B cell (primary cell): ENCODE measurements around the gene TTC27. TPM values are rescaled to one million over a fixed set of nuclear protein-coding genes. Genes with fewer than 3 reads are reported as not detected.

ENCODE experiments used
- ATAC-seq: fragments of 200-7000 bp; cut with Tn5 transposase; one replicate; pipeline ENCODE4 v1.10.0; 2021; ENCODE audit warnings: low read depth, mild to moderate bottlenecking, moderate number of reproducible peaks, moderate library complexity
- CTCF ChIA-PET: fragments of 350-600 bp; sonication (Branson Sonifier 250); formaldehyde crosslinking; loops from one replicate; lab custom pipeline; 2021; ENCODE audit warnings: antibody characterized with exemption, inconsistent platforms; lab: Charles Lee
- POLR2A ChIA-PET: fragments of 350-600 bp; sonication (Branson Sonifier 250); formaldehyde crosslinking; loops from one replicate; lab custom pipeline; 2021; ENCODE audit warnings: antibody characterized with exemption; lab: Charles Lee
- DNase-seq: peaks from one replicate; pipeline ENCODE4 v3.0.0; 2013
- H2AFZ ChIP-seq: 2 replicates; pipeline ENCODE4 v1.6.1; 2012; ENCODE audit warnings: mild to moderate bottlenecking, low read depth, low read length; ENCODE audit not compliant: insufficient read depth, poor library complexity, severe bottlenecking
- H3K27ac ChIP-seq, 2 donors: 1 replicate in 1 of 2; 2 replicates in 1 of 2; pipeline ENCODE4 v1.5.1; 2012 to 2013; ENCODE audit warnings: low read length in 2 of 2, mild to moderate bottlenecking in 2 of 2, moderate library complexity in 1 of 2
- H3K27me3 ChIP-seq, 4 experiments: fragments of 200-600 bp in 1 of 4; sonication (generic) in 1 of 4; replicated peaks in 1 of 4; 1 replicate in 2 of 4; 2 replicates in 2 of 4; pipeline versions ENCODE4 v1.6.1 to v1.7.0; 2013 to 2016; ENCODE audit warnings: low read length in 3 of 4, mild to moderate bottlenecking in 2 of 4, mixed read lengths in 1 of 4, moderate library complexity in 1 of 4; ENCODE audit not compliant: insufficient read depth in 4 of 4, control insufficient read depth in 3 of 4; ENCODE audit errors: control extremely low read depth in 1 of 4
- H3K36me3 ChIP-seq, 2 experiments: replicated peaks in 1 of 2; 1 replicate in 1 of 2; 2 replicates in 1 of 2; pipeline versions ENCODE4 v1.6.1 to v1.7.1; 2013; ENCODE audit warnings: low read length in 1 of 2; ENCODE audit not compliant: insufficient read depth in 2 of 2, control insufficient read depth in 1 of 2; ENCODE audit errors: control extremely low read depth in 1 of 2, extremely low read depth in 1 of 2
- H3K4me1 ChIP-seq, 2 donors: fragments of 200-600 bp in 1 of 2; sonication (generic) in 1 of 2; 1 replicate in 1 of 2; 2 replicates in 1 of 2; pipeline versions ENCODE4 v1.5.1 to v1.6.1; 2013 to 2017; ENCODE audit warnings: low read length in 2 of 2; ENCODE audit not compliant: control insufficient read depth in 2 of 2, insufficient read depth in 2 of 2
- H3K4me2 ChIP-seq: replicated peaks from 2 replicates; pipeline ENCODE3; 2012; ENCODE audit warnings: mild to moderate bottlenecking, low read depth, low read length; ENCODE audit not compliant: poor library complexity, severe bottlenecking
- H3K4me3 ChIP-seq, 5 experiments: fragments of 200-600 bp in 1 of 5; sonication (generic) in 1 of 5; 1 replicate in 3 of 5; 2 replicates in 2 of 5; pipeline versions ENCODE4 v1.5.1 to v1.7.0; 2011 to 2016; ENCODE audit warnings: low read length in 4 of 5, mild to moderate bottlenecking in 4 of 5, low read depth in 2 of 5, control low read depth in 1 of 5, moderate library complexity in 1 of 5; ENCODE audit not compliant: insufficient read depth in 1 of 5; ENCODE audit errors: control extremely low read depth in 1 of 5, extremely low read depth in 1 of 5
- H3K79me2 ChIP-seq: fragments of 200-600 bp; sonication (generic); one replicate; pipeline ENCODE4 v1.6.0; 2016; ENCODE audit warnings: low read length; ENCODE audit not compliant: control insufficient read depth, insufficient read depth
- H3K9ac ChIP-seq: fragments of 200-600 bp; sonication (generic); 2 replicates; pipeline ENCODE4 v1.6.1; 2017; ENCODE audit warnings: mild to moderate bottlenecking, low read length, moderate library complexity
- H3K9me3 ChIP-seq, 3 donors: one replicate each; pipeline versions ENCODE4 v1.6.1 to v1.7.1; 2013; ENCODE audit warnings: low read length in 2 of 3; ENCODE audit not compliant: control insufficient read depth in 2 of 3, insufficient read depth in 1 of 3; ENCODE audit errors: control extremely low read depth in 1 of 3
- H4K20me1 ChIP-seq: 2 replicates; pipeline ENCODE4 v1.6.0; 2012; ENCODE audit warnings: mild to moderate bottlenecking, low read length; ENCODE audit not compliant: insufficient read depth, control insufficient read depth, poor library complexity, severe bottlenecking
- H3K27ac Mint-ChIP-seq: one replicate; pipeline ENCODE4 v1.8.0; 2021; ENCODE audit warnings: mixed read lengths
- H3K27me3 Mint-ChIP-seq: one replicate; pipeline ENCODE4 v1.8.0; 2021; ENCODE audit warnings: mixed read lengths
- H3K4me1 Mint-ChIP-seq: one replicate; pipeline ENCODE4 v1.8.0; 2021; ENCODE audit warnings: mixed read lengths
- H3K4me3 Mint-ChIP-seq: one replicate; pipeline ENCODE4 v1.8.0; 2021; ENCODE audit warnings: mixed read lengths
- H3K9me3 Mint-ChIP-seq: one replicate; pipeline ENCODE4 v1.8.0; 2022; ENCODE audit warnings: mixed read lengths; ENCODE audit not compliant: insufficient read depth
- CTCF ChIP-seq: fragments of 200-600 bp; IDR thresholded peaks from one replicate; pipeline ENCODE4 v1.8.0; 2022; ENCODE audit warnings: antibody characterized with exemption, mild to moderate bottlenecking
- EZH2 ChIP-seq: IDR thresholded peaks from 2 replicates; pipeline ENCODE4 v1.6.1; 2012; ENCODE audit warnings: borderline replicate concordance, low read depth, mild to moderate bottlenecking, moderate library complexity, low read length; ENCODE audit not compliant: insufficient read depth, poor library complexity, severe bottlenecking
- WGBS: methylation state at CpG from one replicate; pipeline ENCODE4 v1.1.5; 2013; ENCODE audit warnings: missing lambda C conversion rate; ENCODE audit not compliant: insufficient coverage; 5-methylcytosine and 5-hydroxymethylcytosine counted together
- intact Hi-C: fragments of 100-400 bp; cut with micrococcal nuclease; formaldehyde crosslinking; loops from one replicate; pipeline ENCODE4 v1.10.0; 2022
- polyA plus RNA-seq: library from polyadenylated mRNA; depleted of rRNA; stranded (reverse); fragments of >200 nt; gene quantifications from 2 replicates; pipeline ENCODE4 v1.2.3, GENCODE V29; 2012
- total RNA-seq, 2 donors: library from RNA; stranded (reverse); fragments of 120-200 nt in 1 of 2; gene quantifications; 1 replicate in 1 of 2; 2 replicates in 1 of 2; pipeline versions ENCODE4 v1.2.3 to v1.2.4, GENCODE V29; 2013 to 2022

The TTC27 gene
- total and polyA plus RNA-seq, 2 donors (not counting 1 experiment from before 2014, with no cell fraction given): 22.7 to 28.5 TPM

- intact Hi-C loops: no loop called here
- Histone ChIP-seq H3K79me2 (no peaks in the 10 kb centered on the region), H3K4me1 (no peaks in the 10 kb centered on the region), H3K9ac (no peak overlapping the region), H2AFZ (no peak overlapping the region), H3K27me3 (no peaks in the 10 kb centered on the region), H3K36me3 (peaks cover 15 to 42% of the 10 kb centered on the region in 2 experiments), H3K27ac (no peak overlapping the region), H3K9me3 (no peaks in the 10 kb centered on the region), H3K4me2 (no peak overlapping the region), H4K20me1 (no peaks in the 10 kb centered on the region), H3K4me3 (no peak overlapping the region)
- H3K27me3 Mint-ChIP-seq: no peaks in the 10 kb centered on the region
- no peaks in the 10 kb centered on the region for H3K9me3 Mint-ChIP-seq
- TF ChIP-seq EZH2 (no peak), CTCF (no peak)
- ChIA-PET POLR2A (no interaction called here), CTCF (interaction anchor here (0.6 kb wide), 1 partner anchor 529 kb away, joined by 3 read pairs; no protein-coding TSS in a partner anchor)
- H3K27ac Mint-ChIP-seq: no peak overlapping the region
- no peaks in the 10 kb centered on the region for H3K4me1 Mint-ChIP-seq
- DNase-seq: no peak
- no peak overlapping the region for H3K4me3 Mint-ChIP-seq
- ATAC-seq: no peak
- WGBS: no CpG with 5 or more reads among the region's 2 CpGs
Measured at GRCh38 chr2:32611366-32611765, 16.5 kb upstream of the TTC27 start.

DNA sequence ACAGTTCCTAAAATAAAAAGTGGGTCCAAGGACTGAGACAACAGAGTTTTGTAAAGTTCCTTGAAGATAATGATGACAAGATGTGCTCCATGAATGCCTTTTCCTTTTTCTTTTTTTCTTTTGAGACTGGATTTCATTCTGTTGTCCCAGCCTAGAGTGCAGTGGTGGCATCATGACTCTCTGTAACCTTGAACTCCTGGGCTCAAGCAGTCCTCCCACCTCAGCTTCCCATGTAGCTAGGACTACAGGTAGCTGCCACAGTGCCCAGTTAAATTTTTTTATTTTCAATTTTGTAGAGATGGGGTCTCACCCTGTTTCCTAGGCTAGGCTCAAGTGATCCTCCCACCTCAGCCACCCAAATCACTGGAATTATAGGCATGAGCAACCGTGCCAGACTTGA, 16.1 kb upstream of the TTC27 start:
- no peak overlapping the region for H3K27ac ChIP-seq
- DNase-seq: no peak
- H3K4me1 ChIP-seq: no peaks in the 10 kb centered on the region
- H3K9me3 ChIP-seq: no peaks in the 10 kb centered on the region
- intact Hi-C loops: no loop called here
- ChIA-PET POLR2A (no interaction called here), CTCF (no interaction called here)
- no peak overlapping the region for H3K4me2 ChIP-seq
- no CpG with 5 or more reads among the region's 1 CpG for WGBS
- peaks cover 15 to 45% of the 10 kb centered on the region in 2 experiments for H3K36me3 ChIP-seq
- no peaks in the 10 kb centered on the region for H3K79me2 ChIP-seq
- Mint-ChIP-seq H3K4me3 (no peak overlapping the region), H3K27me3 (no peaks in the 10 kb centered on the region), H3K27ac (no peak overlapping the region), H3K4me1 (no peaks in the 10 kb centered on the region), H3K9me3 (no peaks in the 10 kb centered on the region)
- H2AFZ ChIP-seq: no peak overlapping the region
- no peak overlapping the region for H3K4me3 ChIP-seq
- TF ChIP-seq EZH2 (no peak), CTCF (no peak)
- H3K27me3 ChIP-seq: no peaks in the 10 kb centered on the region
- no peaks in the 10 kb centered on the region for H4K20me1 ChIP-seq
- no peak for ATAC-seq
- H3K9ac ChIP-seq: no peak overlapping the region
